GM20431 (cell line): Measurements from ENCODE around the gene OR6B1.

ENCODE experiments used
- in situ Hi-C: fragments of 300-500 bp; cut with MseI, MboI; formaldehyde crosslinking; loops from one replicate; pipeline ENCODE4 v1.15.0; 2020; ENCODE audit warnings: low sequenced_read_pairs; ENCODE audit not compliant: unreplicated experiment

Gene OR6B1

GRCh38 chr7:144000020-144000419 is at the start of gene OR6B1:
Gene OR6B1 (plus strand): TSS chr7:144000320. CDS start chr7:144003997, 3,677 bp downstream.
- in situ Hi-C loops, result no loop called here

- in situ Hi-C loops, result no loop called here
These were observed 46.7 kb upstream of the OR6B1 start for GRCh38 chr7:143953421-143953820.

- in situ Hi-C loops, result no loop called here
These were observed 46.0 kb upstream of the OR6B1 start for GRCh38 chr7:143954135-143954534.

- in situ Hi-C loops, result no loop called here
These were observed 45.6 kb upstream of the OR6B1 start, which contains the start of gene OR2F1 for GRCh38 chr7:143954544-143954943. Gene OR2F1 (plus strand): TSS chr7:143954844. CDS start chr7:143959971, 5,127 bp downstream.

GRCh38 chr7:143958781-143959180 is 41.3 kb upstream of the OR6B1 start:
- in situ Hi-C loops, result no loop called here

GRCh38 chr7:143960813-143961610 is 39.1 kb upstream of the OR6B1 start:
- in situ Hi-C loops, result no loop called here

- in situ Hi-C loops, result no loop called here
These were observed 34.8 kb upstream of the OR6B1 start for GRCh38 chr7:143965280-143965679.

GRCh38 chr7:143967398-143967797 is 32.7 kb upstream of the OR6B1 start:
- in situ Hi-C loops, result no loop called here

GRCh38 chr7:143973870-143974416 is 26.2 kb upstream of the OR6B1 start:
- in situ Hi-C loops, result no loop called here

- in situ Hi-C loops, result no loop called here
These were observed 25.7 kb upstream of the OR6B1 start for GRCh38 chr7:143974459-143974858.

- in situ Hi-C loops, result no loop called here
These were observed 24.5 kb upstream of the OR6B1 start for GRCh38 chr7:143975617-143976016.

GRCh38 chr7:143978585-143978984 is 21.5 kb upstream of the OR6B1 start:
- in situ Hi-C loops, result no loop called here

GRCh38 chr7:143979359-143979758 is 20.8 kb upstream of the OR6B1 start:
- in situ Hi-C loops, result no loop called here

GRCh38 chr7:143979998-143980397 is 20.1 kb upstream of the OR6B1 start:
- in situ Hi-C loops, result no loop called here

GRCh38 chr7:143980746-143981510 is 19.2 kb upstream of the OR6B1 start:
- in situ Hi-C loops, result no loop called here

GRCh38 chr7:143983960-143984359 is 16.2 kb upstream of the OR6B1 start:
- in situ Hi-C loops, result no loop called here

GRCh38 chr7:143987513-143987912 is 12.6 kb upstream of the OR6B1 start:
- in situ Hi-C loops, result no loop called here

- in situ Hi-C loops, result no loop called here
These were observed 11.0 kb upstream of the OR6B1 start for GRCh38 chr7:143988976-143989745.

- in situ Hi-C loops, result no loop called here
These were observed 7.5 kb upstream of the OR6B1 start for GRCh38 chr7:143992670-143993069.

- in situ Hi-C loops, result no loop called here
These were observed 6.2 kb upstream of the OR6B1 start for GRCh38 chr7:143993924-143994323.
